ENCODE results near the gene AMPD3. TPM values are rescaled to one million over a fixed set of nuclear protein-coding genes. Genes with fewer than 3 reads are reported as not detected.
"Not testable (repeated sequence)": the region's sequence is repeated elsewhere in the genome, so short reads cannot be mapped to it uniquely, and the experiment has no call there.

Gene AMPD3
- total RNA-seq, 1 donor from 2014 or later, result 2.6 TPM

DNA sequence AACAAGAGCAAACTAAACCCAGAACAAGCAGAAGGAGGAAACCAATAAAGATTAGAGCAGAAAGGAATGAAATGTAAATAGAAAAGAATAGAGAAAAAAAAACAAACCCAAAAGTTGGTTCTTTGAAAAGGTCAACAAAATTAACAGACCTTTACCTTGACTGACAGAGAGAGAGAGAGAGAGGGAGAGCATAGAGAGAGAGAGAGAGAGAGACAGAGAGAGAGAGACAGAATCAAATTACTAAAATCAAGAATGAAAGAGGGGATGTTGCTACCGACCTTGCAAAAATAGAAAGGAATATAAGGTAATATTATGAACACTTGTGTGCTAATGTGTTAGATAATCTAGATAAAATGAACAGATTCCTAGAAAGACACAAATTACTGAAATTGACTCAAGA, 22.6 kb upstream of the AMPD3 start:
- DNase-seq (no peak), ATAC-seq (ENCODE audit: poor library complexity) (no peak)
- intact Hi-C loops (cut with DNase I), result no loop called here

DNA sequence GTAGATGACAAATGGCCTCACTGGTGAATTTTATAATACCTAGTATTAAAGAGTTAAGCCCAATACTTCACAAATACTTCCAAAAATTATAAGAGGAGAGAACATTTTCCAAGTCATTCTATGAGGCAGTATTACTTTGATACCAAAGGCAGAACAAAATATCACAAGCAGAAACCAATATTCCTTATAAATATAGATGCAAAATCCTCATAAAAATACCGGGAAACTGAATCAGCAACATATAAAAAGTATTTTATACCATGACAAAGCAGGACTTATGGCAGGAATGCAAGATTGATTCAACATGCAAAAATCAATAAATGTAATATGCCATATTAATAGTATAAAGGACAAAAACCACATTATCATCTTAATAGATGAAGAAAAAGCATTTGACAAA, 22.1 kb upstream of the AMPD3 start:
- no peak for DNase-seq
- no peak for ATAC-seq (ENCODE audit: poor library complexity)
- intact Hi-C loops (cut with DNase I), result no loop called here

DNA sequence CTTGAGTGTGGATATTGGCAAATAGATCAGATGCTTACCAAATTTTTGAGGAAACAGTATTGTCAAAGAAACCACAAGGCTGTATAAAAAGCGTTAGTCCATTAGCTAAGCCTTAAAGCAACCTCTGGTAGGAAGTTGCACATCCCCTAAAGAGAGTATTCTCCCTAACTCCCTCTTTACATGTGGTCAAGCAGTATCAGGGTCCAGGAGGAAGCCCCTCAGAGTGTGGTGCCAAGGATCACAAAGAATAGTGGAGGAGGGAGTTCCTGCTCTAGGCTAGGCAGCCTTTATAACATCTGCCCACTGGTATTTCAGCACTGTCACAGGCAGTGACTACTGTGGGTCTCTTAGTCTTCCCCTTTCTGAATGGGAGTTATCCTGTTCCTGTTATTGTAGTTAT, 18.8 kb upstream of the AMPD3 start:
- DNase-seq (no peak), ATAC-seq (ENCODE audit: poor library complexity) (no peak)
- intact Hi-C loops (cut with DNase I), result no loop called here

DNA sequence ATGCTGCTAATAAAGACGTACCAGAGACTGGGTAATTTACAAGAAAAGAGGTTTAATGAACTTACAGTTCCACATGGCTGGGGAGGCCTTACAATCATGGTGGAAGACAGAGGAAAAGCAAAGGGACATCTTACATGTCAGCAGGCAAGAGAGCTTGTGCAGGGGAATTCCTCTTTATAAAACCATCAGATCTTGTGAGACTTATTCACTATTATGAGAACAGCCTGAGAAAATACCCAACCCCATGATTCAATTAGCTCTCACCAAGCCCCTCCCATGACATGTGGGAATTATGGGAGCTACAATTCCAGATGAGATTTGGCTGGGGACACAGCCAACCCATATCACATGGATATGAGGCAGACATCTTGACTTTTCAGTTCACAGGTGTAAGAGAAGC, 18.4 kb upstream of the AMPD3 start:
- DNase-seq; ATAC-seq (ENCODE audit: poor library complexity); intact Hi-C loops (cut with DNase I): not testable (repeated sequence)

DNA sequence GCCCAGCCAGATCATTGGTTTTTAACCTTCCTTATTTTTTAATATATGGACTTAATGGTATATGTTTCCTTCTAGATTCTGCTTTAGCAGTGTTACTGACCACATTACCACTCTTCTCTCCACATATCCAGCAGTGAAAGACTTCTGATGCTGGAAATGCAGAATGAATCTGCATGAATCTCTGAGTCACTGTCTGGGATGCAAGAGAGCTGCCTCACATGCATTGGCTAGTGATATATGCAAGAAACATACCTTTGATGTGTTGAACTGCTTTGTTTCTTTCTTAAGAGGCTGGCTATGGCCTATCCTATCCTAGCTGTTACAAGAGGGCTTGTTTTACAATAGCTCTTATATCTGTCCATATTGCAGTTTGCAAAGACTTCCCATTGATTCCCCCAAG, 16.6 kb upstream of the AMPD3 start:
- intact Hi-C loops (cut with DNase I), result no loop called here
- ATAC-seq (ENCODE audit: poor library complexity) (no peak), DNase-seq (no peak)

DNA sequence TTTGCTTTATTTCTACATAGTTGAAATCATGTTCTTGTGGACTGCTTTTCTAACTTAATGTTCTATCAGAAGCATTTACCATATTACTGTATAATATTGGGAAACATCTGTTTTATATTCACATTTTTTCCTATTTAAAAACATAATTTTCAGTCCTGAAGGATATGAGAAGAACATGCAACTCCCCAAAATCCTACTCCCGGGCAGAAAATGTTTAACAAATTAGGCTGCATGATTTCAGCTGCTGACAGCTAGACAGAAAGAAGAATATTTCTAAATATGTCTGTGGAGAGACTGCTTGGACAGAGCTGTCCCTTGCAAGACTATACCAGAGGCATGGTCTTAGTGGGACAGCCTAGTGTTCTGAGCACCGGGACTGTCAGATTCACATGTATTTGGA, 15.7 kb upstream of the AMPD3 start:
- DNase-seq (no peak), ATAC-seq (ENCODE audit: poor library complexity) (no peak)
- intact Hi-C loops (cut with DNase I), result no loop called here

DNA sequence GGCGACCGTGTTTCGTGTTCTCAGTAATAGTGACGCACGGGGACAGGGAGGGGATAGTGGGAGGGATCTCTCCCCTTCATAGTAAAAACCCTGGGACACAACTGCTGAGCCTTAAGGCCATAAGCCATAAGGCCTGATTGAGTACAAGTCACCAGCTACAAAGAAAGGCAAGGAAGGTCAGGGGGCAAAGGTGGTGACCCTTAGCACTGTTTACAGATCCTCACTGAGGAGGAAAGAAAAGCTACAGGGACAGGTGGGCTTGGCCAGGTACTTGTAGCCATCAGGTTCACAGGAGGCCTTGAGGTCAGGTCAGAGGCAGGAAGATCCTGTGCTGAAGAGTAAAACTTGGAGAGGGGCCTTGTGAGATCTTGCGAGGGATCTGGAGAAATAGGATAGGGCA, 15.1 kb upstream of the AMPD3 start:
- no peak for DNase-seq
- ATAC-seq (ENCODE audit: poor library complexity), result no peak
- intact Hi-C loops (cut with DNase I), result no loop called here

DNA sequence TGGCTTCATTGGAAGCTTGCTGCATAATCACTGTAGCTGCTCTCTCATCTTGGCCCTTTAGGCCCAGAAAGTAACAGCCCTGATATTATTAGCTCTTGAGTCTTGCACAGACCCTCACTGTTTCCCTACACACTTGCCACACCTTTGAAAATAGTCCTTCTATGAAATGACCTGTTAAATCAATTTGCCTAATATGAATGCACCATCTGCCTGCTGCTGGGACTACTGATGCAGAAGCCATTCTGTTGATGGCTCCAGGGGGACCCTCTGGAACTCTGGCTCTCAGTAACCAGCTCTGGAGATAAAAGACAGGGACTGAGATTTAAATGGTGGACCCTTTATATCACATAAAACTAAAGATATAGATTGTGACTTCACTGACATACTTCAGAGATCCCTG, 14.7 kb upstream of the AMPD3 start:
- DNase-seq (no peak), ATAC-seq (ENCODE audit: poor library complexity) (no peak)
- intact Hi-C loops (cut with DNase I), result no loop called here

DNA sequence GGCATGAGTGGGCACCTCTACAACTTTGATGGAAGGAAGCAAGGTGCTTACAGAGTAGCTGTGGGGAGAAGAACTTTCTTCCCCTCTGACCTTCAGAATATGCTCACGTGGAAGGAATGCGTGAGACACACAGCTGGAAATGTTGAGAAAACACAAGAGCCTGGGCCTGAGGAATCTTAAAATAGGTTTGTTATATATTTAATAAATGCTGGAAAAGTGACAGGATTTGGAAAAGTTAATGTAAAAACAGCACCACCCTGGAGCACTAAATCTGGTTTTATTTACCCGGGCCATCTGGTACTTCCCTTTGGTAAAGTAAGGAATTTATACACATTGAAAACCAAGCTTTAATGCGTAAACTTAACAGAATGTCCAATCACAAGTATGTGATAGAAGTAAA, 14.0 kb upstream of the AMPD3 start:
- no peak for DNase-seq
- no peak for ATAC-seq (ENCODE audit: poor library complexity)
- intact Hi-C loops (cut with DNase I), result no loop called here

DNA sequence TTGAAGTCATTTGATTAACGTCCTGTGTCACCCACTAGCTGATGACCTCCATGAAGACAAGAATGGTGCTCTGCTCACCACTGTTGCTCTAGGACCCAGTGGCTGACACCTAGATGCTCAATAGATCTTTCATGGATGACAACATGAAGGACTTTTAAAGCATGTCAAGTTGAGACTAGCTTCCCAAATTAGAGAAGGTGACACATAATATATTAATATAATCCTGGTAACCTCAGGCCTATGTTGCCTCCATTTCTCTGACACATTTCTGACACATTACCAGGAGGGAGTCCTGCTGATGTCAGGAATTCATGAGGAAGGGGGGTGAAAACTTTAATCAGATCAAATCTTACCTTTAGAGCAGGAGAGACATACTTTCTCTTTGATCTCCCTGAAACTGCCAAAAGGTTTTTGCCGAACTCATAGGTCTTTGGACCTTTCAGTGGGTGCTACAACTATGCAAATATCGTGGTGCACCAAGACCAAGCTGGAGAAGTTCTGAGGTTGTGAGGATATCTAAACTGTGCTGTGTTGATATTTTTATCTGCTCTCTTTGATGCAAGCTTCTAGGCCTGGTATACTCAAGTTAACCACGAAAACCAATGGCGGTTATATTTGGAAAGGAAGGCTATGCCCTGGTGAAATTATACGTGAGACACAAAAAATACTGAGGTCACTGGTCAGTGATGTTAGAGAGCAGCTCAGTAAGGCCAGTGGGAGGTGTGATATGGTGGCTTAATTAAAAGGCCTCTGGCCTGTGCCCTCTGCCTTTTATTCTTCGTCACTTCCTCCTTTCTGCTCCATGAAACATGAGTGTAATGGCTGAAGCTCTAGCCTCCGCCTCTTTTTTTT, 13.2 kb upstream of the AMPD3 start:
- intact Hi-C loops (cut with DNase I), result no loop called here
- DNase-seq (no peak), ATAC-seq (ENCODE audit: poor library complexity) (no peak)

DNA sequence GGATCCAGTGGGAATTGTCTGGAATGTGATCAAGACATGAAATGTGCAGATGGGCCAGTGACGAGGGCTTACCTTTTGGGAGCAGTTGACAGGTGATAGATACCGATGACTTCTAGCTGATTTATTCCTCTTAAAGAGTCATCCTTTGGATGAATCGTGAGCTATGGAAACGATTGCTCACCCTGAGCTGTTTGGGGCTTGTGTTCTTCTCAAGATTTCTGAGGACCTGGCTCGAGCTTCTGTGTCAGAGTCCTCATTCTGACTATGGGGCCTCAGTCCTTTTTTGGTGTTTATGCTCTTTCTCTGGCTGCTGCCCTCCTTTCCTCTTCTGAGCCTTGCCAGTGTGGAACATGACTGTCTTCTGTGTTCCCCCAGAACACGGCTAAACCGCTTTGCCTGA, 11.9 kb upstream of the AMPD3 start:
- DNase-seq (no peak), ATAC-seq (ENCODE audit: poor library complexity) (no peak)
- intact Hi-C loops (cut with DNase I), result no loop called here

DNA sequence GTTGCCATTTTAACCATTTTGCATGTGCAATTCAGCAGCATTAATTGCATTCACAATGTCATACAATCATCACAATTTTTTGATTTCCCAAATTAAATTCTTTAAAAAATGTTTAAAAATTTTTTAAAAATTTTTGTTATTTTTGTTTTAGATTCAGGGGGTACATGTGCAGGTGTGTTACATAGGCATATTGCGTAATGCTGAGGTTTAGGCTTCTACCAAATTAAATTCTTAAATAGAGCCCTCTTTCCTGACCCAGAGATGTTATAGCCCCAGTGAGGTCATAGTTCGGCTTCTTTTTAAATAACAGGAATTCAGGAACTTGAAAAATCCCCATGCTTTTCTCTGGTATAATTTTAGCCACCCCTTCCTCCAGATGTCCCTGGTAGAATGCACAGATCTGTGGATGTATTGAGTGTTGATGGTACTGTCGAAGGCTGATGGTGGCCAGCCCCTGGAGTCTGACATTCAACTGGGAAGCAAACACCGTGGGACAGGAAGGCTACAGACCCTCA, 11.3 kb upstream of the AMPD3 start:
- no peak for ATAC-seq (ENCODE audit: poor library complexity)
- DNase-seq, result no peak
- intact Hi-C loops (cut with DNase I), result no loop called here

DNA sequence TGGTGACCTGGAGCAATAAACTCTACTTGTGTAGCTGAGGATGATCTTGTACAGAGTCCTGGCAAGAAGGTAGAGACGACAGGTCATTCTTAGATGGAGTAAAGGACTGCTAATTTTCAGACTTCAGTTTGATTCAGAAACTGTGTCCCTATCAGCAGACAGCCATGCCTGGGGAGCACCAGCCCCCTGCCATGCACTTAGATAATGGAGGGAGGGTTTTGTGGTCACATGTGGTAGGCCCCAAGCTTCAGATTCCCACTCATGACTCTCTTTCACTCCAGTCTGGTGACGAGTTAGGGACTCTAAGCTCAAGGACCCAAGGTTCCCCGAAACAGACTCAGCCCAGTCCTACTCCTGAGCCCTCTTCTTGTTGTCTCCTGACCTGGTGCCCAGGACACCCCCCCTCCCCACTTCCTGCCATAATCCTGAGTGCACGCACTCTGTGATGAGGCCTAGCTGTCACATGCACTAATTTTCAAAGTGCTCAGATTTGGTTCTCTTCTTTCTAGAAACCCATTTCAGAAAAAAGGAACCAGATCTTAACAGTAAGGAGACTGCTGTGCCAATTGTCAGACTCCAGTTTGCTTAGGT, 10.2 kb upstream of the AMPD3 start:
- ATAC-seq (ENCODE audit: poor library complexity) (no peak), DNase-seq (no peak)
- intact Hi-C loops (cut with DNase I), result no loop called here

DNA sequence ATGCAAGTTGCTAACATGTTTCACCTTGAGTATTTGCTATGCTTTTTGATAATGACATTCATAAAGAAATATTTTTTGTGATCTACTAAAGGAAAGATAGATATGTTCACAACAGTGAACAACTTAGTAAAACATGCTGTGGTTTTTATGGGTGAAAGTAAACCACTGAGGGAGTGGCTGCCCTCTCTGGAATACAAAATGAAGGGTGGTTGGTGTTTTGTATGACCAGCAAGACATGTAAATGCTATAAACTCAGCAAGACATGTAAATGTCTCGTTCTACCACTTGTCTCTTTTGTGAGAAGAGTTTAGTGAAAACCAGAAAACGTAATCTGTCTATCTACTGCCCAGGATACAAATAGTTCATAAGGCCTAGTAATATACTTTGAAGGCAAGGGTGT, 7.6 kb upstream of the AMPD3 start:
- DNase-seq (no peak), ATAC-seq (ENCODE audit: poor library complexity) (no peak)
- intact Hi-C loops (cut with DNase I), result no loop called here

DNA sequence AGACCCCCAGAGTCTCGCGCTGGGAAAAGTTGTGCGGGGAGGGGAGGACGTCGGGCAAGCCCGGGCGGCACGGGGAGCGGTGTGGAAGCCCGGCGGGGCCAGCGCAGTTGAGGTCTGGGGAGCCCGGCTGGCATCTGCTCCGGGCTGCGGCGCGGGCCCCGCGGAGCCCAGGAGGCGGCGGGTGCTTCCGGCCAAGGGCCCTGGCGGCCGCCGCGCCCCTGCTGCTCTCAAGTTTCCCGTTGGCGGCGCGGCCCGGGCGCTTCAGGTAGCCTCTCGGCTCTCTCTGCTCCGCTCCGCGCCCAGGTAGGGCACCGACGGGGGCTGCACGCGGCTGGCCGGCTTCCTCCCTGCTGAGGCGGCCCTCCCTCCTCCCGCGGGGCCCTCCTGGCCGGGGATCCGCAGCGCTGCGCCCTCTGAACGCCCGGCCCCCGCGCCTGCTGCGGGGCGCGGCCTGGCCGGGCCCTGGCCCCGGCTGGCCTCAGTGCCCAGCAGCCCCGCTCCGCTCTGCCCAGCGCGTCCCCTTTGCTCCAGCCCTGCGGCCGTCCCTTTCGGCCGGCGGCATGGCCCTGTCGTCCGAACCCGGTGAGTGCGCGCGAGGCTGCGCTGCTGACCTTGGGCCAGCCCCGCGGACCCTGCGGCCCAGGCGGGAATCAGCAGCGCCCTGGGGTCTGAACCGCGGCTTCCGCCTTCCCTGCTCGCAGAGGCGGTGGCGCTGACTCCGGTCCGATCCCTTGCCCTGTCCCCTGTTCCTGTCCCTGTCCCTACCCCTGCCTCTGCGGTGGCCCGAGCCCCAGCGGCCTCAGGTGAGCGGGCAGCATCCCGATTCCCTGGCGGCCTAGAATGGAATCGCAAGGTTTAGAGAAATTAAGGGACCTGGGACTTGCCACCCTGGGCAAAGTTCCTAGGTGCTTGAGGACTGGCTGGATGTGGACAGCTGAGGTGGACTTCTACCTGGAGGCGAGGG, 4.3 kb upstream of the AMPD3 start:
- intact Hi-C loops (cut with DNase I), result no loop called here
- ATAC-seq (ENCODE audit: poor library complexity), result peak; percentile 76
- peak; percentile 61 for DNase-seq

DNA sequence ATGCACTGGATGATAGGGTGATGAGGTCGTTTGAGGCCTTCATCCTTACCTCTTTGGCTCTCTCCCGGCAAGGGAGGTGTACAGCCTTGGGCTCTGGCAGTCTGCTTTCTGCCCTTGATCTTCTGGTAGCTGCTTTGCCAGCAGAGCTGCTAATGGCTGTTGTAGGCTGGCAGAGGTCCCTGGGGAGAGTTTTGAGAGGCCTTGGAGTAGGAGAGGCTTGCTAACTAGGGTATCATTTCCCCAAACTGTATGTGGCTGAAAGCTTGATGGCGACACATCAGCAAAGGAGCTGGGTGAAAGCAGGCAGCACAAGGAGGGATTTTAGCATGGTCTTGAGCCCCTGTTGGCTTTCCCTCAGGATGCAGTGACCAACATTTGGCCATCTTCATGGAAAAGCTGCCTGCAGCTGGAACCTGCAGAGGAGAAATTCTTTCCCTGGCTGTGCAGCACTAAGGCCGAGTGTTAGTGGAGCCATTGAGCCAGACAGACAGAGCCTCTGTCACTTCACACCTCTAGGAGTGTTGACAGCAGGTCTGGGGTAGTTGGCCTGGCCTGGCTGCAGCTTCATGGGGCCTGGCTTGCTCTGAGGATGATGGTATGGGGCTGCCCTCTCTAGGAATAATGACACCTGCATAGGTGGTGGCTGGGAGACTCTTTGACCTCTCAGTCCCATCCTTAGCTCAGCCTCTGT, 3.5 kb upstream of the AMPD3 start:
- no peak for DNase-seq
- no peak for ATAC-seq (ENCODE audit: poor library complexity)
- intact Hi-C loops (cut with DNase I), result no loop called here

DNA sequence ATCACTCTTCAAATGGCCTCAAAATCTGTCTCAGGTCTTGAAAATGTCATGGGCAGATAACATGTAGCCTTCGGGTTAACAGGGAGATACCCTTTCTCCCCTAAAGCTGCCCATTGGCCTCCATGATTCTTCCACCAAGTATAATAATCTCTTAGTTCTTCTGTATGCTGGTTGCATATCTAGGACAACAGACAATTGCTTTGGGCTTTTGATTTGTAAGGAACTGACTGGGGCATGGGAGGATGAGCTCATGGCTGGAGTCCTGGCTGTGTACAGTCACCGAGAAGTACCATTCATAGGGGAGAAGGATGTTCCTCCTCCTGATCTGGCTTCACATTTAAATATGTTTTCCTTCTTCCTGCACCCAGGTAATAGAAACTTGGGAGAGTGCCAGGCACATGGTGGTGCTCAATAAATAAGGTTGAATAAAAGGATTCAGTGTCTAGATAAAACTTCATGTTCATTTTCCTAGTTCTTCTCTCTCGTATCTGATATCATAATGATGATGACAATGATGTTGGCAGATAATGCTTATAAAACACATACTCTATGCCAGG, 2.8 kb upstream of the AMPD3 start:
- no peak for DNase-seq

DNA sequence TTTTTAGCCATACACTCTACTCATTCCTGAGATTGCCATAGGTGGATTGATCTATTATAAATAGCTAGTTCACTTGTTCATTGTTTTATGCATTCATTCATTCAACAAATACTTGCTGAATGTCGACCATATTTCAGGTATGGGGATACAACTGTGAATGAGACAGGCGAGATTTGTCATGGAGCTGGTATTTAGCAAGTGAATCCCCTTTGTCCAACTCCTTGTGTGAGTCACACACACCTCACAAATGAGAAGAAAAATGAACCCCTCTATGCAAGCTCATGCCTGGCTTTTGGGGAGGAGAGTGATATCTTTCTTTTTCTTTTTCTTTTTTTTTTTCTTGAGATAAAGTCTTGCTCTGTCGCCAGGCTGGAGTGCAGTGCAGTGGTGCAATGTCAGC, 1.8 kb upstream of the AMPD3 start:
- intact Hi-C loops (cut with DNase I), result no loop called here
- DNase-seq (no peak), ATAC-seq (ENCODE audit: poor library complexity) (no peak)

More for the DNA sequence above, 2.8 kb upstream of the AMPD3 start:
- intact Hi-C loops (cut with DNase I), result no loop called here
- ATAC-seq (ENCODE audit: poor library complexity), result no peak

Data from Right ventricle myocardium superior (tissue), 1 donor.